Measurements from ENCODE around the gene PIP5K1C.
"Not testable (repeated sequence)": the region's sequence is repeated elsewhere in the genome, so short reads cannot be mapped to it uniquely, and the experiment has no call there.

PIP5K1C gene

DNA sequence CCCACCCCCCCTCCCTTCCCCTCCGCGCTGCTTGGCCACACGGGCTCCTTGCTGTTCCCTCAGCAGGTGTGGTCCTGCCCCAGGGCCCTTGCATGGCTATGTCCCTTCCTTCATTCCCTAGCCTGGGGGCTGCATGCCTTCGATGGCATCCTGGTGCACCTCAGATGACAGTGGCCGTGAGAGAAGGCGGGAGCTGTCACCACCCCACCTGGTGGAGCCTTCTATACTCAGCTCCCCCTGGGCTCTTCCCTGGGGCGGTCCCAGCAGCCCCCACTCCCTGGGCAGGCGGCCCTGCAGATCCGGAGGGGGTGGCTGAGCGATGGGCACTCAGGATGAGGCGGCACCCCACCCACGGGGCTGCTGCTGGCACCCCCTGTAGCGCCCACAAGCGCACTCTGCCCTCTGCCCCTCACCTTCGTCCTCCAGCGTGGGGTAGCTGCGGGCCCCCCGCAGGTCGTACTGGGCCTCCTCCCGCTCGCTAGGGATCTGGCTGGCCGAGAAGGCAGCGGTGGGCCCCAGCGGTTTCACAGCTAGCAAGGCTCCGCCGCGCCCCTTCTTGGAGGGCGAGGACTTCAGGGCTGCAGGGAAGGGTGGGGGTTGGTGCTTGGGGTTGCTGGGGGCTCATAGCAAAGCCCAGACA is 56.5 kb downstream of the PIP5K1C start:
- DNase-seq, result no peak

DNA sequence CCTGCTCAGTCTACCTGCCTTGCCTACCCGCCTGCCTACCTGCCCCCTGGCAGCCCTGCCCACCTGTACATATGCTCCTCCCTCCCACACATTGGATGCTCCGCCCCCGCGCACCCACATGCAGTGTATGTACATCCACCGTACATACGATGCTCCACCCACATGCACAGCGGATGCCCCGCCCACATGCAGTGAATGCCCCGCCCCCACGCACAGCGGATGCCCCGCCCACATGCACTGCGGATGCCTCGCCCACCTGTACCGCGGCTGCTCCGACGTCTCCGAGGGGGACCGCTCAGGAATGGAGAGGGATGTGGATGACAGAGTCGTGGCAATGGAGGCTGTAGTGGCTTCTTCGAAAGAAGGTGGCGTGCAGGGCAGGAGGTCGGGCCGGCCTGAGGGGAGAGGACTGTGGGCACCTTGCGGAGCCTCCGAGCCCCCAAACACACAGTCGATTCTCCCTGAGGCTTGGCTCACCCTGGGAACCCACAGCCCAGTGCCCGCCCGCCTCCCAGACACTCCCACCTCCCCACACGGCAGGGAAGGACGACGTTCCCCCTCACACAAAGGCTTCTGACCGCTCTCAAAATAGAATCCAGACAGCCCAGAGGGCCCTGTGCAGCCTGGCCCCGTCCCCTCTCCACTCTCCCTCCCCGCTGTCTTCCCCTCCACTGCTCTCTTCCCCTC is 57.1 kb downstream of the PIP5K1C start:
- DNase-seq, result peak; percentile 88 to 93

GRCh38 chr19:3642296-3642695 is 58.0 kb downstream of the PIP5K1C start:
- no peak for DNase-seq

DNA sequence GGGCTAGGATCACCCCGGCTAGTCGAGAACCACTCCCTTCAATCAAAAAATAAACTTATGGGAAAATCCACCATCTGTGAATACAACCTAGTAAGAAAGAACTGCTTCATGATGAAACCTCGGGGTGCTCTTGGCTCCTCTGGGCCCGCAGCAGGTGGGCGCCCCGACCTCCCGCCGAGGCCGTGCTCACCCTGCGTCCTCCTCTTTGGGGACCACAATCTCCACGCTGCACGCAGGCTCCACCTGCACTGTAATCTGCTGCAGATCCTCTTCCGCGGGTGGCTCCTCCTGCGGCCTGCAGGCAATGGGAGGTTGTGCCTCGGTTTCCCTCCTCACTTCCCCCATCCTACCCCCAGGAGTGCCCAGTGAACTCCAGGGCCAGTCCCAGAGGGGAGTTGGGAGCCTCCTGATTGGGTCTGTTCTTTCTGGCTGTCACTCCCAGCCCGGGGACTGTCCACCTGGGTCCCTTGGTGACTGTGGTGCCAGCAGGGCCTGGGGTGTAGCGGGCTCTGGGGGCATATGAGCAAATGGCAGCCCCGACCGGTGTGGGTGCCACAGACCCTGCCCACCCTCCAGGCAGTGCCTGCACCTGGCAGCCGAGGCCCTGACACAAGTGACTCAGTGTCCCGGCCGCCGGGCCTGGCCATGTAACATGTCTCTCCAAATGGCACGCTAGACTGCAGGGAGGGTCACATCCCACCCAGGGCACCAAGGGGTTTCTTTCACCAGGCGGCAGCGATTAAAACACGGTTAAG is 58.6 kb downstream of the PIP5K1C start:
- no peak for DNase-seq

DNA sequence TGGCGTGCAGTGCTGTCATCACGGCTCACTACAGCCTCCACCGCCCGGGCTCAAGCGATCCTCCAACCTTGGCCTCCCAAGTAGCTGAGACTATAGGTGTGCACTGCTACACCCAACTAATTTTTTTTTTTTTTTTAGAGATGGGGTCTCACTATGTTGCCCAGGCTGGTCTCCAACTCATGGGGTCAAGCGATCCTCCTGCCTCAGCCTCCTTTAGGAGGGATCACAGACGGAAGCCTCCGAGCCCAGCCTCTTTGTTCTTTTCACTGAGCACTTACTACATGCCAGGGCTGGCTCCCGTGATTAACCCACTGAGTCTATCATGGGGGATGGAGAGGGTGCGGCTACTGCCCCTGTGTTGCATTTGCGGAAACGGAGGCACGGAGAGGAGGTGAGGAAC is 60.8 kb downstream of the PIP5K1C start:
- DNase-seq, result no peak

- no peak for DNase-seq
Observed at GRCh38 chr19:3638208-3639193, 61.8 kb downstream of the PIP5K1C start.

GRCh38 chr19:3637621-3638020 is 62.6 kb downstream of the PIP5K1C start:
- DNase-seq, result no peak

DNA sequence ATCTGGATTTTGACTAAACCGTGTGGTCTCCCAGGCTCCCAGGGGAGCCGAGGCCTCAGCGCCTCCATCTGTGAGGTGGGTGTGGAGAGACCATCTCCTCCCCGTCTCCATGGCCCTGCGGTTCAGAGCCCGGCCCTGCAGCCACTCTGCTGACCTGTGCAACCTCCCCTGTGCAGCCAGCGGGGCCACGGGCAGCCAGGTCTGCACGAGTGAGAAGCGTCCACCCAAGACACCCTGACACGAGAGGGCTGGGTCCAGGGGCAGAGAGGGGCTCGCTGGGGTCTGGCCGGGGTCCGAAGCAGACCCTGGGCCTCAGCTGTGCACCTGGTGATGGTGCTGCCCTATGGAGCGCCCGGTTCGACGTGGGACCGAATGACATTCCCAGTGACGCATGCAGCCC is 63.3 kb downstream of the PIP5K1C start:
- DNase-seq, result no peak

- DNase-seq, result no peak
Observed at GRCh38 chr19:3636506-3636905, 63.8 kb downstream of the PIP5K1C start.

DNA sequence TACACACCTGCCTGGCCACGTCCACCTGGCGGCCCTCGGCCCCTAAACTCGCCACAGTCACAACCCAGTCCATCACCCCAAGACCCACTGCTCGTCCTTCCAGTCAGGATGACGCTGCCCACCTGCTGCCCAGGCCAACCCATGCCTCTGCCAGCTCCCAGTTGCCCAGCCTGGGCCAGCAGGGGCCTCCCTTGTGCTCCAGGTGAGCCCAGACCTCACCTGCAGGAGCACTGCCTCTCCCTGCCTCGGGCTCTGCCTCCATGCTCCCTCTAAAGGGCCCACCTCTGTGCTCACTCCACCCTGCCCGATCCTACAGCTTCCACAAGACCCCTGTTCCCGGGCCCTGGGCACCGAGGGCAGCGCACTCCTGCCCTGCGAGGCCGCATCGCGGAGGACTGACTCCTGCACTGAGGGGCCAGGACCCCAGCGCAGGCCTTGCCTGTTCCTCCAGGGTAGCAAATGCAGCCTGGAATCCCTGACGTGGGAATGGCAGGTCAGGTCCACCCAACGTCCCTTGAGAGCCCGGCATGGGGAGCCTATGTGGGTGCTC is 65.7 kb downstream of the PIP5K1C start:
- DNase-seq, result no peak

DNA sequence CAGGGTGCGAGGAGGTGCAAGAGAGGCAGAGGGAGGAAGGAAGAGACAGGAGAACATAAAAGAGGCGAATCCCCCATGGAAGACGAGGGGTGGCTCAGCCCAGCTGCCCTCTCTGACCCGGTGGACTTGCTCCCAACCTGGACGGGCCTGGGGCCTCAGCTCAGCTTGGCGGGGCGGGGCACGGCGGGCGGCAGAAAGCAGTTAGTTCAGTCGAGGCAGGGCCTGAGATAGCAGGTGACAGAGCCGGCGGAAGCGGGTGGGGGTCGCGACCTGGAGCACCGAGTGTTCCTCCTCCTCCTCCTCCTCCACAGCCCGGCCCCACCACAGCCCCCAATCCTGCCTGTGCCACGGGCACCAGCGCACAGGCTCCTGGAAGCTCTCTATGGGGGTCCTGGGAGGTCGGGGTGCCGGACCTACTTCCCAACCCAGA is 66.7 kb downstream of the PIP5K1C start:
- no peak for DNase-seq

DNA sequence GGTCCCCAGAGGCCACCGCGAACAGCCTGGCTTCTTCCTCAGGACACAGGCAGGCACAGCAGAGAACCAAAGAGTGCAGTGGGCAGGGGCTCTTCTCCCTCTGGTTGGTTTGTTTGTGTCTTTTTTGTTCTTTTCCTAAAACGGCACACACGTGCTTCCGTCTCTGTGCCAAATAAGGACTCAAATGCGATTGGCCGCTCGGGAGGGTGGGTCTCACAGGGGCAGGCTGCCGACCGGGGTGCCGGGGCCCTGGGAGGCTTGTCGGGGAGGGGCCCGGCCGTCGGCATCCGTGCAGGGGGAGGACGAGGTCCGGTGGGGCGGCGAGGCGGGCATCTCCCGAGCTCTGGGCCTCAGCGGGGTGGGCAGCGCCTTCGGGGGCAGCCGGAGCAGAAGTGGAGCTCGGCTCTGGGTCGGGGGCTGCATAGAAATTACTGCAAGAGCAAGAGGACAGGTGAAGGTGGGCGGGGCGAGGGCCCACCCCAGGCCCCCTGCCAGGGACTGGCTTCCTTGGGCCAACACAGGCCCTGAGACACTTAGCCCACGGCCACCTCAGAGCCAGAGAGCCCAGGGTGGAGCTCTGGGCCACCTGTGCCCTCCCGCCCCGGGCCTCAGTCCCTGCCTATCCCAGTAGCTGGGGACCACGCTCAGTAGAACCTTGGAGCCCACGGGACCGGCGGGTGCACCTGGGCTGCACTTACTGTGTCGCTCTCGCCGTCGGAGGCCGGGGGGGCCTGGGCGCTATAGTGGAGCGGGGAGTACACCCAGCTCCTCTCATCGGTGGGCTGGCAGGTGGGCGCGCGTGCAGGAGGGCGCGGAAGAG is 67.3 kb downstream of the PIP5K1C start:
- no peak for DNase-seq

- no peak for DNase-seq
Observed at GRCh38 chr19:3632098-3632497, 68.2 kb downstream of the PIP5K1C start.

GRCh38 chr19:3631053-3631861 is 69.0 kb downstream of the PIP5K1C start:
- no peak for DNase-seq

DNA sequence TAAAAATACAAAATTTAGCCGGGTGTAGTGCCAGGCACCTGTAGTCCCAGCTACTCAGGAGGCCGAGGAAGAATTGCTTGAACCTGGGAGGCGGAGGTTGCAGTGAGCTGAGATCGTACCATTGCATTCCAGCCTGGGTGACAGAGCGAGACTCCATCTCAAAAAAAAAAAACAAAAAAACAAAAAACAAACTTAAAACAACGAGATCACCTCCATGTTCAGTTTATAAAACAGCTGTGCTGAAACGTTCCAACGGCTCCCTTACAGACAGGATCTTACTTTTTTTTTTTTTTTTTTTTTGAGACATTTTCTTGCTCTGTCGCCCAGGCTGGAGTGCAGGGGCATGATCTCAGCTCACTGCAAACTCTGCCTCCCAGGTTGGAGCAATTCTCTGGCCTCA is 71.5 kb downstream of the PIP5K1C start:
- DNase-seq, result not testable (repeated sequence)

- DNase-seq, result no peak
Observed at GRCh38 chr19:3627351-3627723, 72.9 kb downstream of the PIP5K1C start.

DNA sequence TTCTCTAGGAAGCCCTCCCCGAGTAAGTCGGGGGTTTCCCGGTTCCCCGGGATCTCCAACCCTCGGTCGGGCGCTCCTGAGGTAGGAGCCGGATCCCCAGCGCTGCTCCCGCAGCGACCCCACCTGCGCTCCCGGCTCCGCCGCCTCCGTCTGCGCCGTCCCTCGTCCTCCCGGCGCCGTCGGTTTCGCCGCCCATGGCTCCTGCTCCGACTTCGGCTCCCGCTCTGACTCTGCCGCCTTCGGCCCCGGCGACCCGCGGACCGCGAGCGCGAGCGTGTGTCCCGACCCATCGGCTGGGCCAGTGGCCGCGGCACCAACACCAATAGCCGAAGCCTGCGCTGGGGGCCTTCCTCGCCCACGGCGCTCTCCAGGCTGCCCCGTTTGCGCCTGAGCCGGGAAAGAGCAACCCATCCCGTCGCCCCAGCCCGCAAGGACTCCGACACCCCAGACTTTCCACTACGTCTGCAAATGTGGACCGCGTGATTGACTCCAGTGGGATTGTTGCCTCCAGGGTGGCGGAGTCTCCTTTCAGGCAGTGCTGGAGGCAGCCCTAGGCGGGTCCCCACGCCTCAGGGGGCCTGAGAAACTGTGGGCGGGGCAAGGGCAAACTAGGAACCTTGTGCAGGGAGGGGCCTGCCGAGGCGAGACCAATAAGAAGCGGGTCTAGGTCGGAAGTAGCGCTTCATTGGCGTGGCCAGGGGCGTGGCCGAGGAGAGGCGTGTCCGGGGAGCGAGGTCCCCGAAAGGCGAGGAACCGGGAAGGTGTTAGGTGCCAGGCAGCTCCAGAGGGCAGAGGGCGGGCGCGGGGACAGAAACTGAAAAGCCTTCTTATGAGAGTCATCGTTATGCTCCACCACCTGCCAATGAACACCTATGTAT is 73.6 kb downstream of the PIP5K1C start, which contains the start of gene CACTIN:
TSS of gene CACTIN (minus strand) at position 318 of the 878 bp plus-strand sequence. CDS start at position 290, 28 bp downstream.
- DNase-seq, result peak; percentile 87 to 97

- DNase-seq, result no peak
Observed at GRCh38 chr19:3625996-3626472, 74.2 kb downstream of the PIP5K1C start.

- no peak for DNase-seq
Observed at GRCh38 chr19:3623716-3624115, 76.6 kb downstream of the PIP5K1C start.
